Ecto neural progenitor cell (in vitro differentiated cells): ENCODE measurements around the gene TCAP.
A peak's percentile ranks its signal among the peaks of the same experiment; 100 is the strongest.

Experiments used
- DNase-seq: peaks from one replicate; pipeline ENCODE4 v3.0.0-alpha.2; 2018; ENCODE audit warnings: low spot score

Gene TCAP

GRCh38 chr17:39629494-39629880 lies 35.7 kb upstream of the TCAP start:
- no peak for DNase-seq

DNA sequence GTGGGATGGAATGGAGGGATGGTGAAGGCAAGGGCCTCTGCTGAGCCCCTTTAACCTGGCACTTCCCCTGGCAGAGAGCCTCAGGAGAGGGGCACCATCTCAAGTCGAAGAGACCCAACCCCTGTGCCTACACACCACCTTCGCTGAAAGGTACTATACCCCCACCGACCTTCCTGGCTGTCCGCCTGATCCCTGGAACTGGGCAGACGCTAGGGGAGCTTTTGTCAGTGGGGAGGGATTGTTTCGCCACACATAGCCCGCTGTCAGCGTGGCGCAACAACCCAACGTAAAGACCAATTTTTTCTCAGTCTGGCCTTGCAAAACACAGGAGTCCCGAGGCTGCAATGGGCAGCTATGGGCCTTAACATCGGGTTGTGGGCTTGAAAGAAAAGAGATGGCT lies 35.3 kb upstream of the TCAP start:
- DNase-seq = no peak

- no peak for DNase-seq
These were observed 33.7 kb upstream of the TCAP start for GRCh38 chr17:39631403-39631802.

- no peak for DNase-seq
These were observed 32.8 kb upstream of the TCAP start for GRCh38 chr17:39632153-39632941.

DNA sequence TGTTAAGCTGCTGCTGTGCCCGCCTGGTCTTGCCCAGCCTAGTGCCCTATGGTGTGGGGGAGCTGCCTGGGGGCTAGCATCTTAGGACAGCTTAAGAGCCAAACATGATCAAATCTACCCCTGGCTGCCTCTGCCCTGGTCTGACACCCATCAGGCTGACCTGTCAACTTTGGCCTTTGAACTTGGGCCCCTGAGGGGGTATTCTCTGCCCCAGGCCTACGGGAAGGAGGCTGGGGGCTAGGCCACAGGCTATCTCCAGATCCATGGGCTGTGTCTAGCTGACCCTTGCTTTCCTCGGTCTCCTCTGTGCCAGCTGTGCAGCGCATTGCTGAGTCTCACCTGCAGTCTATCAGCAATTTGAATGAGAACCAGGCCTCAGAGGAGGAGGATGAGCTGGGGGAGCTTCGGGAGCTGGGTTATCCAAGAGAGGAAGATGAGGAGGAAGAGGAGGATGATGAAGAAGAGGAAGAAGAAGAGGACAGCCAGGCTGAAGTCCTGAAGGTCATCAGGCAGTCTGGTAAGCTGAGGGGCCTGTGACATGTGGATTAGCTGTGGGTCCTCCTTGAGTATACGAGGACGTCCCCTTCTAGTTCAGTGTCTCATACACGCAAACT lies 31.5 kb upstream of the TCAP start:
- no peak for DNase-seq

DNA sequence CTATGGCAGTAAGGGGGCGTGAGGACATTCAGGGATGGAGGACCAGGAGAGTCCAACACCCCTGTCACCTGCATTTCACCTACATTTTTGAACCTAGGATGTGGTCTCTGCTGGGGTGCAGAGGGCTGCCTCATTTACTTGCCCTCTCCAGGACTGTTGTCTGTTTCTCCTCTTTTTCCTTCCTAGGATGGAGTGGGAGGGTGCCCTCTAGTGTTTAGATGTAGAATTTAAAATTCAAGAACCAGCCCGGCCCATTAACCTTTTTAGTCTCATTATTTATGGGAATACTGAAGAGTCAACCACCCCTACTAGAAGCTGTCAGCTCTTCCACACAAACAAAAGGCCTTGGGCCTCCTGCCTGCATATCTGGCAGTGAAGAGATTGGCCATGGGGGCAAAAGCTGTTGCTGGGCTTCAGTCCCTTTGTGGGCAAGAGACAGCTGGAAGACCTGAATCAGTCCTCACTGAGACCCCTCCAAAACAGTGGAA lies 30.7 kb upstream of the TCAP start:
- no peak for DNase-seq

- no peak for DNase-seq
These were observed 29.5 kb upstream of the TCAP start for GRCh38 chr17:39635614-39636176.

- no peak for DNase-seq
These were observed 28.6 kb upstream of the TCAP start for GRCh38 chr17:39636587-39636926.

DNA sequence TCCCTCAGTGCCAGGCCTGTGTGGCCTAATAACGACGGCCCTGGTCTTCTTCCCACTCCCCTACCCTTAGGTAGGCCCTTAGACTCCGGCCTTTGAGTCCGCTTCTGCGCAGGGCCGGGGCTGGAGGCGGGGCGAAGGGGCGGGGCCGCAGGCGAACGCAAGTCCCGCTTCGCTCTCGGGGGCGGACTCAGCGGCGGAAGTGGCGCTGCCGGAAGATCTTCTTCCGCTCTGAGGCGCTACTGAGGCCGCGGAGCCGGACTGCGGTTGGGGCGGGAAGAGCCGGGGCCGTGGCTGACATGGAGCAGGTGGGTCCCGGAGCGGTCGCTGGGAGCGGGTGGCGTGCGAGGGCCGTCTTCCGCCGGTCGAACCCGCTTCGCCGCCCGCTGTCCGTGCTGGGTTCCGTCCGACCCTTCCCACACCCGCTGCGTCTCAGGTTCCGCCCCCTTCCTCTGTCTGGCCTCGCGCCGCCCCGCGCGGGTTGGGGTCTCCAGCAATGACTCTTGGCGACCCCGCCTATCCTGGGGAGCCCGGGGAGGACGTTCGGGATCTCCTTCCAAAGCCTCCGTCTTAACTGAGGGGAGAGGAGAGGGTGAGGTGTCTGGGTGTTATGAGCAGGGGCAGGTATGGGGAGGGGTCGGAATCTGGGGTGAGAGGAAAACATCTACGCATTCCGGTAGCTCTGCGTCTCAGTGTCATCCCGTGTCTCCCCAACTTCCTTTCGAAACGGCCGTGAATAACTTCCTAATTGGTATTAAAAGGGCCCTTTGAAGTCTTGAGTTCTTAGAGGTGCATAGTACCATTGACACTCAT lies 28.0 kb upstream of the TCAP start, which contains the start of gene STARD3:
TSS of gene STARD3 (plus strand) at position 218 of the 810 bp plus-strand sequence. CDS start 16,388 bp downstream, outside the sequence.
- peak; percentile 97 for DNase-seq

DNA sequence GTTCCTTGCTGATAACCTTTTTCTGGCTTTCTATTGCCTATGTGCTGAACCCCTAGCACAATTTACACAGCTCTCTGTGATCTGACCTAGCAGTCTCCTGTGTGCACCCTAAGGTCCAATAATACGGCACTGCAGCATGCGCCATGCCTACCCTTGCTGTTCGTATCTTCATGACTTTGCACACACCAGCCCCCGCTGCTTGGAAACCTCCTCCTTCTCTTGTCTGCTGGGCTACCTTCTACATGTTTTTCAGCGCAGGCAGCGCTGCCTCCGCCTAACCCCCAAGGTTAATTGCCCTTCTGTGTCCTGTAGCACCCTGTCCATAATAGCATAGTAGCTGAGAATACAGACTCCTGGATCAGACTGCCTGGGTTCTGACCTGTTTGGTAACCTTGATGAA lies 26.8 kb upstream of the TCAP start:
- no peak for DNase-seq

DNA sequence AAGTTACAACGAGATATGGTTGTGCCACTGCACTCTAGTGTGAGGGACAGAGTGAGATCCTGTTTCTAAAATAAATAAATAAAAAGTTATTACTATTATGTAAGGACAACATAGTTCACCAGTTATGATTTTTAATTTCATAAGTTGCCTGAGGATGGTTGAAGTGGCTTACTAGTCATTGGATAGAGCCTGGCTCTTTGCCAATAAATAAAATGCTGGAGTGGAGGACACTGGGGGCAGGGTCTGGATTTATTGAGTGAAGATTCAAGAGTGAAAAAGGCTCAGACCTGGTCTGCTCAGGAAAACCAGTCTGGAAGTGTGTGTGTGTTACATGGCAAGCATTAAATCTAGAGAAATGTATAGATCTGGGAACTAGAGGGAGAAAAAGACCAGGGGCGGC lies 26.1 kb upstream of the TCAP start:
- DNase-seq = no peak

DNA sequence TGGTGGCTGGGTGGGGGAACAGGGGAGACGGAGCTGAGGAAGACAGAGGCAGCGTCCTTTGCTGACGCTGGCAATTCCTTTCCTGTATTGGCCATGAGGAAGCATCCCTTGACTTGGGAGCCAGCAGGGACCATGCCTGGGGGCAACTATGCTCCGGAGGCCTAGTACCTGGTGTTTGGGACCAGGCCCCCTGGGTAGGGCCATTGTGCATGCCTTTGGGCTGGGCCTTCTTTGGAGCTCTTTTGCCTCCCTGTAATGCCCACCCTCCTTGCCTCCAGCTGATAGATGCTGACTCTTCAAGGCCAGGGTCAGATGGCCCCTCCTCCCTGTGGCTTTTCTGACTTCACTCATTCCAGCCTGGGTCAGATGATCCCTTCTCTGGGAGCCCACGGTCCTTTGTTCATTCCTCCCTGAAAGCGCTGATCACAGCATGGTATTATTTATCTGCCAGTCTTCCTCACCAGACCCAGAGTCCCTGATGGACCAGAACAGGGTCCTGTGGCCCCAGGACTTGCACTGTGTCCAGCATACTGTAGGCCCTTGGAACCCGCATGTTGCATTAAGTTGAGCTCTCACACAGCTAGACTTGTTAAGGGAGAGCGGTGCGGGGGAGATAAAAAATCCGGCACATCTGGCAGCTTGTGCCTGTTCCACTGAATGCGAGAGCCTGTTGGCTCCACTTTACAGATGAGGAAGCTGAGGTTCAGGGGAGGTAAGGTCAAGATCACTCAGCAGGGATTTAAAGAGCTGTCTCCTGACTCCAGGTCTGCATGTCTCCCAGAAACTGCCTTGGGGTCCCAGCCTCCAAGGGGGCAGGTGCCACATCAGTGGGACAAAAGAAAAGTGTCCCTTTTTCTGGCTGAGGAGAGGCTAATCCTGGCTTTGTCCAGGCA lies 25.3 kb upstream of the TCAP start:
- no peak for DNase-seq

DNA sequence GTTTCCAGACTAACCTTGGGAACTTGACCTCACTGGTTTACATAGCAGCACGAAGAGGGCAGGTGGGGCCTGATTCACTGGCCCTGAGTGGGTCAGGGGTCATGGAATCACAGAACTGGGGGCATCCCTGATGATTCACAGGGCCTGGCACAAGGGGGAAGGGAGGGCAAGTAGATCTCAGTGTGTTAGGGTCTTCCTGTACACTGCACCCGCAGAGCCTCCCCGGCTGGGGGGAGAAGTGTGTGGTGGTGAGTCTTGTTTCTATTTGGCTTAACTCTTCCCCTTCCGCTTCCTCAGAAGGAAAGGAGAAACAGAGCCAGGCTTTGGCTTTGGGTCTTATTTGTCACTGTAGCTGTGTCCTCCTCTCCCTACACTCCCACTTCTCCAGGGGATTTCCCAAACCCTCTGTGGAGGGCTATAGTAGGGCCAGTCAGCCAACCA lies 24.5 kb upstream of the TCAP start:
- no peak for DNase-seq

GRCh38 chr17:39641097-39641496 lies 24.1 kb upstream of the TCAP start:
- DNase-seq = no peak

GRCh38 chr17:39641883-39642282 lies 23.3 kb upstream of the TCAP start:
- DNase-seq = no peak

DNA sequence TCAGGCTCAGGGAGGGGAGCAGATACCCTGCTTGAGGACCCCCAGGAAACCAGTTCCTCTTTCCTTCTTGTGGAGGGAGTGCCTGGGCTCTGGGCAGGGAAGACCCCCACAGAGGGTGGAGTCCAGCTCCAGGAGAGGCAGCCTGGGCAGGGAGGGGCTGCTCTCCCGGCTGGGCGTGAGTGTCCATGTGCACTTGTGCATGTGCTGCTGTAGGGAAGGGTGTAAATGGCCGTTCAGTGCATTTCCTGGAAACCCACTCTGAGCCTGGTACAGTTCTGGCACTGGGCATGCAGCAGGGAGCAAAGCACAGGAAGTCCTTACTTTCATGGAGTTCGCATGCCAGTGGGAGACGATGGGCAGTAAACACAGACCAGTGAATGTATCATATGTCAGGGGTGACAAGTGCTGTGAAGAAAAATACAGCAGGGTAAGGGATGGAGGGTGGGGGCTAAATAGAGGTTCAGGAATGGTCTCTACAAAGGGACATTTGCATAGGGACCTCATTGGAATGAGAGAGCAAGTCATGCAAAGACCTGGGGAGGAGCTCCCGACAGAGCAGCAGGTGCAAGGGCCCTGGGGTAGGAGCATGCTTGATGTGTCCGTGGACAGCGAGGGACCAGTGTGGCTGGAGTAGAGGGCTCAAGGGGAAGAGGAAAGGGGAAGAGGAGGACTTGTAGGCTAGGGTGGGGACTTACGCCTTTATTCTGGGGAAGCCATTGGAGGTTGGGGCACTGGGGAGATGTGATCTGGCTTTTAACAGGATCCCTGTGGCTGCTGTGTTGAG lies 22.7 kb upstream of the TCAP start:
- DNase-seq = no peak

GRCh38 chr17:39643271-39643670 lies 21.9 kb upstream of the TCAP start:
- DNase-seq = no peak

- DNase-seq = no peak
These were observed 17.9 kb upstream of the TCAP start for GRCh38 chr17:39647256-39647655.

- no peak for DNase-seq
These were observed 16.4 kb upstream of the TCAP start for GRCh38 chr17:39648616-39649366.

GRCh38 chr17:39650121-39650579 lies 15.0 kb upstream of the TCAP start:
- DNase-seq = no peak
